SK-N-MC (cell line): ENCODE measurements around the gene TAS2R60.

Source experiments
- DNase-seq: peaks from one replicate; pipeline ENCODE4 v3.0.0-alpha.2; 2011; ENCODE audit warnings: low read depth, low spot score
- H3K27ac ChIP-seq: fragments of 200-600 bp; sonication (generic); 2 replicates; pipeline ENCODE4 v1.5.1; 2016; ENCODE audit warnings: mixed run types
- H3K36me3 ChIP-seq: fragments of 200-600 bp; sonication (generic); 2 replicates; pipeline ENCODE4 v1.6.1; 2017; ENCODE audit warnings: antibody characterized with exemption, low read length, mixed read lengths; ENCODE audit not compliant: insufficient read depth
- H3K4me3 ChIP-seq: fragments of 200-600 bp; sonication (generic); 2 replicates; pipeline ENCODE4 v1.5.1; 2016
- H3K9ac ChIP-seq: fragments of 200-600 bp; sonication (generic); 2 replicates; pipeline ENCODE4 v1.8.0; 2017; ENCODE audit warnings: mixed run types, mixed read lengths; ENCODE audit not compliant: insufficient read length
- H3K9me3 ChIP-seq: fragments of 200-600 bp; sonication (generic); 2 replicates; pipeline ENCODE4 v1.6.1; 2017; ENCODE audit warnings: low read depth, mild to moderate bottlenecking, antibody characterized with exemption, low read length, moderate library complexity, mixed read lengths
- EZH2 ChIP-seq: fragments of 200-600 bp; sonication (generic); IDR thresholded peaks from one replicate; pipeline ENCODE4 v1.6.1; 2017; ENCODE audit warnings: antibody characterized with exemption
- FOXP2 ChIP-seq: optimal IDR thresholded peaks from 2 replicates; pipeline ENCODE3; 2011; ENCODE audit warnings: mild to moderate bottlenecking, moderate library complexity; ENCODE audit not compliant: insufficient read depth; ENCODE audit errors: extremely low read length, control extremely low read depth
- POLR2AphosphoS5 ChIP-seq: IDR thresholded peaks from 2 replicates; pipeline ENCODE4 v1.6.1; 2012; ENCODE audit warnings: mild to moderate bottlenecking, low read depth, low read length, borderline replicate concordance

Gene TAS2R60, protein sequence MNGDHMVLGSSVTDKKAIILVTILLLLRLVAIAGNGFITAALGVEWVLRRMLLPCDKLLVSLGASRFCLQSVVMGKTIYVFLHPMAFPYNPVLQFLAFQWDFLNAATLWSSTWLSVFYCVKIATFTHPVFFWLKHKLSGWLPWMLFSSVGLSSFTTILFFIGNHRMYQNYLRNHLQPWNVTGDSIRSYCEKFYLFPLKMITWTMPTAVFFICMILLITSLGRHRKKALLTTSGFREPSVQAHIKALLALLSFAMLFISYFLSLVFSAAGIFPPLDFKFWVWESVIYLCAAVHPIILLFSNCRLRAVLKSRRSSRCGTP

GRCh38 chr7:143443153-143443552 lies at the start of gene TAS2R60:
Gene TAS2R60, plus strand, starts transcription at chr7:143443453. Its CDS starts 0 bp downstream, at chr7:143443453.
- H3K4me3 ChIP-seq: no peak within 1 kb of the TSS
- no peak within 1 kb of the TSS for H3K9ac ChIP-seq
- no peak for DNase-seq
- H3K36me3 ChIP-seq: no peaks in the 10 kb centered on the region
- H3K27ac ChIP-seq: no peak within 1 kb of the TSS
- TF ChIP-seq EZH2 (no peak), FOXP2 (no peak), POLR2AphosphoS5 (no peak)
- no peaks in the 10 kb centered on the region for H3K9me3 ChIP-seq

DNA sequence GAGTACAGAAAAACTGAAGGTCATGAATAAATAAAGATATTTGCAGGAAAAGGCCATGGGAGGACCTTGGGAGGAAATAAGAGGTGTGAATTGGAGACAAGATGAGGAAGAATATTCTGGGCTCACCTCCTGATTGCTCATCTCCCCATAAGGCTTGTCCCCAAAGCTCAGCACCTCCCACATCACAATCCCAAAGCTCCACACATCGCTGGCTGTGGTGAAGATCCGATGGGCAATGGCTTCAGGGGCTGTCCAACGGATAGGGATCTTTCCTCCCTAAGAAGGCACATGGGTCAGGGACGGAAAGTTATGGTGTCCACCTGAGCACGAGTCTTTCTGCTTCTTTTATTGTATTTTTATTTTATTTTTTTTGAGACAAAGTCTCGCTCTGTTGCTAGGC lies 49.2 kb upstream of the TAS2R60 start:
- Histone ChIP-seq H3K9me3 (no peaks in the 10 kb centered on the region), H3K4me3 (no peak overlapping the region), H3K36me3 (peaks cover 3% of the 10 kb centered on the region; the same call in 1 of the 2 replicates), H3K27ac (no peak overlapping the region), H3K9ac (no peak overlapping the region)
- TF ChIP-seq POLR2AphosphoS5 (no peak), FOXP2 (no peak), EZH2 (no peak)
- no peak for DNase-seq

DNA sequence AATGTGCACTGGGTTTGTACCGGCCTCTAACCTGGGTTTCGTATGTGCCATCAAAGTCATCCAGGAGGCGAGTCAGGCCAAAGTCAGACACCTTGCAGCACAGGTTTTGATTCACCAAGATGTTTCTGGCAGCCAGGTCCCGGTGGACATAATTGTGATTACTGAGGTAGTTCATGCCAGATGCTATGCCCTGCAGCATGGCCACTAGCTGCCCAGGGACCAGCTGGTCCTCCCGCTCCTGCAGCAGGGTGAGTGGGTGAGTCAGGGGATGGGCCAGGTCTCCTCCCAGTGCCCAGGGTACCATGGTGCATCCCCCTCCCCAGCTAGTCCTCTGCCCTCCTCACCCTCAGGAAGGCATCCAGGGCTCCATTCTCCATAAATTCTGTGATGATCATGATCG lies 48.5 kb upstream of the TAS2R60 start:
- Histone ChIP-seq H3K27ac (no peak overlapping the region), H3K36me3 (no peaks in the 10 kb centered on the region; the same call in 1 of the 2 replicates), H3K9me3 (no peaks in the 10 kb centered on the region), H3K4me3 (no peak overlapping the region), H3K9ac (no peak overlapping the region)
- DNase-seq: no peak
- TF ChIP-seq EZH2: no peak
- TF ChIP-seq FOXP2: no peak
- no peak for TF ChIP-seq POLR2AphosphoS5

GRCh38 chr7:143395187-143396149 lies 47.8 kb upstream of the TAS2R60 start:
- Histone ChIP-seq H3K9me3 (no peaks in the 10 kb centered on the region), H3K4me3 (no peak overlapping the region), H3K27ac (no peak overlapping the region), H3K36me3 (no peaks in the 10 kb centered on the region; the same call in 1 of the 2 replicates), H3K9ac (no peak overlapping the region)
- DNase-seq: no peak
- no peak for TF ChIP-seq EZH2
- TF ChIP-seq FOXP2: no peak
- no peak for TF ChIP-seq POLR2AphosphoS5

DNA sequence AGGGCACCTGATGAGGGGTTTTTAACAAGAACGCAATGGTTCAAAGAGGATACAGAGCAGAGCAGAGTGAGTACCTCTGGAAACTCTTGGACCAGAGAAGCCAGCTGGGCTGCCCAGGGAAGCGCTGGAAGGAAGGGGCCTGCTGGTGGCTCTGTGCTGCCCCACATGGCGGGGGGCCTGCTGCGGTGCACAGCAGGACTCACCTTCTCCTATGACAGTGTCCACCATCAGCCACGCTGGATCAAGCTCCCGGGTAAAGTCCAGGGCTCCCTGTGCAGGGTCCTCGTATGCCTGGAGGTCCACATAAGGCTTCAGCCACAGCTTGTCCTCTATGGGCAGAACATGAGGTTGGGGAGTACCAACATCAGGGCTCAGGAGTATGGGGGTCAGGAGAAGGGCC lies 47.1 kb upstream of the TAS2R60 start:
- TF ChIP-seq EZH2: no peak
- TF ChIP-seq POLR2AphosphoS5: no peak
- no peak for TF ChIP-seq FOXP2
- no peak for DNase-seq
- Histone ChIP-seq H3K9me3 (no peaks in the 10 kb centered on the region), H3K36me3 (no peaks in the 10 kb centered on the region), H3K4me3 (no peak overlapping the region), H3K27ac (no peak overlapping the region), H3K9ac (no peak overlapping the region)

DNA sequence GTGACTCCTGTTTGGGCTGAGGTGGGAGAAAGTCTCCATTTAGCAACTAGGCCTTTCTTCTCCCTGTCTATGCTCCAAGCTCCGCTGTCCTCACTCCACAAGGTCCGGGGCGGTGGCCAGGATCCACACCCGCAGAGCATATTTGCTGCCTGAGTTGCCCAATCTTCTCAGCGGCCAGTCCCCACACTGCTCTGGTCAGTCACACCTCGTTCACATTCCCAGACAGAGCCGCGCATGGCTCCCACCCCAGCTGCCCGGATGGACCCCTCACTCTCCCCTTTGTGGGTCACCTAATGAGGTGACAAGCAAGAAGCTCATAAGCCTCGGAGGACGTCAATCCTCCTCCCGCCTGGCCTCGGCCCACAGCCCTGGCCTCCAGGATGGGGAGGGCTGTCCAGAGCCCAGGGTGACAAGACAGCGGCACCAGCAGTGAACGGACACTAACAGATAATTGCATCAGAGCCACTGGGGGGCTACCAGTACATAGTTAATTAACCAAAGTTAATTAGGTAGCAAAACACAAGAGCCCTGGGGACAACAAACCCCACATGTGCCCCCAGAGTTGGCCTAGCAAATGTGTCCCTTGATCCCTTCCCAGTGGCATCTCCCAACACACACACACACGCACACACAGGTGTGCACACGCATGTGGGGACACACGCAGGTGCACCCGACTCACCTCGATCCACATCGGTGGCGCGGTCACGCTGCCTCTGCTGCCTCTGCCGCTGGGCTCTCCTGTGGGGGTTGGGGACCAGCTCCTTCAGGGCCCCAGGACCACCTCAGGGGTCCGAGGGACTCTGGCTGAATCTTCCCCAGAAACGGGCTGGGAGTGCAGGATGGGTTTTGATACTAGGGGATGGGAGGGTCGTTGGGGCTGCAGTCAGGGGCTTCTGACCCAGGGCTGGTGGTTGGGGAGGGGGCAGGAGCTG lies 46.4 kb upstream of the TAS2R60 start:
- DNase-seq: no peak
- Histone ChIP-seq H3K4me3 (no peak overlapping the region), H3K27ac (no peak overlapping the region), H3K36me3 (no peaks in the 10 kb centered on the region), H3K9ac (no peak overlapping the region), H3K9me3 (no peaks in the 10 kb centered on the region)
- TF ChIP-seq FOXP2: no peak
- TF ChIP-seq POLR2AphosphoS5: no peak
- TF ChIP-seq EZH2: no peak

GRCh38 chr7:143397710-143398530 lies 45.3 kb upstream of the TAS2R60 start:
- Histone ChIP-seq H3K4me3 (no peak overlapping the region), H3K36me3 (no peaks in the 10 kb centered on the region), H3K9me3 (no peaks in the 10 kb centered on the region), H3K27ac (no peak overlapping the region), H3K9ac (no peak overlapping the region)
- TF ChIP-seq POLR2AphosphoS5 (no peak), FOXP2 (no peak), EZH2 (no peak)
- DNase-seq: no peak
